Stimulated activated effector memory CD8-positive, alpha-beta T cell treated with anti-CD3 and anti-CD28 coated beads, Interleukin-12 subunit alpha, Interleukin-12 subunit beta, amount 100 ng/mL, for 72 hours (primary cell): ENCODE results near the gene FERMT3.
"Not testable (repeated sequence)": the region's sequence is repeated elsewhere in the genome, so short reads cannot be mapped to it uniquely, and the experiment has no call there.

Experiments used
- ATAC-seq: fragments of 150-1000 bp; cut with Tn5 transposase; 2 replicates; pipeline ENCODE4 v1.10.0; 2021
- DNase-seq, 2 donors: peaks; one replicate each; pipeline ENCODE4 v3.0.0; 2021 to 2022; ENCODE audit warnings: low spot score in 2 of 2
- H3K27ac Mint-ChIP-seq: one replicate; pipeline ENCODE4 v1.8.0; 2022; ENCODE audit warnings: mild to moderate bottlenecking, mixed read lengths
- H3K36me3 Mint-ChIP-seq: one replicate; pipeline ENCODE4 v1.8.0; 2022; ENCODE audit warnings: mild to moderate bottlenecking, mixed read lengths
- H3K4me1 Mint-ChIP-seq: one replicate; pipeline ENCODE4 v1.8.0; 2022; ENCODE audit warnings: mixed read lengths
- H3K4me3 Mint-ChIP-seq: one replicate; pipeline ENCODE4 v1.8.0; 2022; ENCODE audit warnings: mild to moderate bottlenecking, mixed read lengths
- H3K9me3 Mint-ChIP-seq: one replicate; pipeline ENCODE4 v1.8.0; 2022; ENCODE audit warnings: mixed read lengths

Gene FERMT3

GRCh38 chr11:64245401-64245796, 38.9 kb downstream of the FERMT3 start:
- ATAC-seq = no peak
- Mint-ChIP-seq H3K4me1 (peaks cover 42% of the 10 kb centered on the region), H3K36me3 (peaks cover 70% of the 10 kb centered on the region), H3K27ac (peak overlapping the region; percentile 95), H3K9me3 (no peaks in the 10 kb centered on the region), H3K4me3 (peak overlapping the region; percentile 95)
- no peak for DNase-seq

- Mint-ChIP-seq H3K27ac (peak overlapping the region; percentile 95), H3K36me3 (peaks cover 63% of the 10 kb centered on the region), H3K4me1 (peaks cover 45% of the 10 kb centered on the region), H3K9me3 (no peaks in the 10 kb centered on the region), H3K4me3 (peak overlapping the region; percentile 95)
- ATAC-seq (peak; percentile 25), DNase-seq (peak; percentile 42 to 81)
Observed at GRCh38 chr11:64245797-64246620, 39.5 kb downstream of the FERMT3 start.

GRCh38 chr11:64246621-64246870, 40.0 kb downstream of the FERMT3 start:
- H3K9me3 Mint-ChIP-seq, DNase-seq: not testable (repeated sequence)
- H3K36me3 Mint-ChIP-seq = peaks cover 58% of the 10 kb centered on the region
- H3K4me3 Mint-ChIP-seq = peak overlapping the region; percentile 95
- peak; percentile 24 for ATAC-seq
- H3K27ac Mint-ChIP-seq = peak overlapping the region; percentile 95
- H3K4me1 Mint-ChIP-seq = peaks cover 41% of the 10 kb centered on the region

GRCh38 chr11:64246871-64247728, 40.6 kb downstream of the FERMT3 start, which contains the start of gene PPP1R14B:
PPP1R14B (minus strand) TSS chr11:64246943; CDS start chr11:64246673, 270 bp downstream.
- Mint-ChIP-seq H3K36me3 (peaks cover 53% of the 10 kb centered on the region), H3K9me3 (no peaks in the 10 kb centered on the region), H3K4me1 (peaks cover 43% of the 10 kb centered on the region), H3K27ac (peak within 1 kb of the TSS; percentile 95), H3K4me3 (peak within 1 kb of the TSS; percentile 95)
- peak; percentile 70 for ATAC-seq
- DNase-seq = peak; percentile 66 to 88

GRCh38 chr11:64247729-64248531, 41.4 kb downstream of the FERMT3 start:
- DNase-seq (no peak), ATAC-seq (no peak)
- Mint-ChIP-seq H3K9me3 (no peaks in the 10 kb centered on the region), H3K4me3 (peak overlapping the region; percentile 95), H3K36me3 (peaks cover 44% of the 10 kb centered on the region), H3K4me1 (peaks cover 39% of the 10 kb centered on the region), H3K27ac (peak overlapping the region; percentile 29)

GRCh38 chr11:64248578-64248977, 42.1 kb downstream of the FERMT3 start:
- no peak for DNase-seq
- Mint-ChIP-seq H3K4me1 (peaks cover 34% of the 10 kb centered on the region), H3K36me3 (peaks cover 38% of the 10 kb centered on the region), H3K4me3 (peak overlapping the region; percentile 95), H3K27ac (no peak overlapping the region), H3K9me3 (no peaks in the 10 kb centered on the region)
- no peak for ATAC-seq

GRCh38 chr11:64249038-64249437, 42.5 kb downstream of the FERMT3 start:
- no peak overlapping the region for H3K27ac Mint-ChIP-seq
- DNase-seq (no peak), ATAC-seq (no peak)
- peaks cover 33% of the 10 kb centered on the region for H3K36me3 Mint-ChIP-seq
- peak overlapping the region; percentile 94 for H3K4me3 Mint-ChIP-seq
- H3K4me1 Mint-ChIP-seq = peaks cover 34% of the 10 kb centered on the region
- H3K9me3 Mint-ChIP-seq = no peaks in the 10 kb centered on the region

- Mint-ChIP-seq H3K27ac (no peak overlapping the region), H3K4me3 (peak overlapping the region; percentile 94), H3K4me1 (peaks cover 33% of the 10 kb centered on the region), H3K36me3 (peaks cover 26% of the 10 kb centered on the region), H3K9me3 (no peaks in the 10 kb centered on the region)
- no peak for ATAC-seq
- DNase-seq = no peak
Observed at GRCh38 chr11:64249563-64250414, 43.3 kb downstream of the FERMT3 start.

GRCh38 chr11:64250415-64251015, 44.0 kb downstream of the FERMT3 start:
- peak; percentile 0 for ATAC-seq
- Mint-ChIP-seq H3K4me1 (peaks cover 33% of the 10 kb centered on the region), H3K27ac (no peak overlapping the region), H3K36me3 (peaks cover 20% of the 10 kb centered on the region), H3K4me3 (peak overlapping the region; percentile 94), H3K9me3 (no peaks in the 10 kb centered on the region)
- no peak for DNase-seq

GRCh38 chr11:64251016-64251752, 44.7 kb downstream of the FERMT3 start, which contains the start of gene PLCB3:
PLCB3 (plus strand) TSS chr11:64251530; CDS start chr11:64251650, 120 bp downstream.
- peak; percentile 75 to 79 for DNase-seq
- H3K4me1 Mint-ChIP-seq = peaks cover 33% of the 10 kb centered on the region
- H3K4me3 Mint-ChIP-seq = peak within 1 kb of the TSS; percentile 94
- H3K27ac Mint-ChIP-seq = peak within 1 kb of the TSS; percentile 86
- no peaks in the 10 kb centered on the region for H3K9me3 Mint-ChIP-seq
- peaks cover 16% of the 10 kb centered on the region for H3K36me3 Mint-ChIP-seq
- ATAC-seq = peak; percentile 75

- H3K27ac Mint-ChIP-seq = peak overlapping the region; percentile 86
- peak overlapping the region; percentile 94 for H3K4me3 Mint-ChIP-seq
- peaks cover 19% of the 10 kb centered on the region for H3K36me3 Mint-ChIP-seq
- no peak for DNase-seq
- H3K9me3 Mint-ChIP-seq = no peaks in the 10 kb centered on the region
- peaks cover 33% of the 10 kb centered on the region for H3K4me1 Mint-ChIP-seq
- ATAC-seq = no peak
Observed at GRCh38 chr11:64251753-64252002, 45.2 kb downstream of the FERMT3 start.

GRCh38 chr11:64252003-64252872, 45.7 kb downstream of the FERMT3 start:
- Mint-ChIP-seq H3K27ac (peak overlapping the region; percentile 86), H3K9me3 (no peaks in the 10 kb centered on the region), H3K4me1 (peaks cover 28% of the 10 kb centered on the region), H3K36me3 (peaks cover 20% of the 10 kb centered on the region), H3K4me3 (peak overlapping the region; percentile 94)
- DNase-seq (peak in 1 of 2 donors; percentile 64), ATAC-seq (no peak)

- DNase-seq (no peak), ATAC-seq (no peak)
- no peaks in the 10 kb centered on the region for H3K9me3 Mint-ChIP-seq
- H3K27ac Mint-ChIP-seq = no peak overlapping the region
- H3K36me3 Mint-ChIP-seq = peaks cover 28% of the 10 kb centered on the region
- peaks cover 22% of the 10 kb centered on the region for H3K4me1 Mint-ChIP-seq
- peak overlapping the region; percentile 94 for H3K4me3 Mint-ChIP-seq
Observed at GRCh38 chr11:64253043-64253442, 46.5 kb downstream of the FERMT3 start.
